GM23248 (cell line): ENCODE measurements around the gene MYL7. TPM values are rescaled to one million over a fixed set of nuclear protein-coding genes. Genes with fewer than 3 reads are reported as not detected.

Experiments used
- DNase-seq: peaks from one replicate; pipeline ENCODE4 v3.0.0-alpha.2; 2015
- H2AFZ ChIP-seq: fragments of 200-600 bp; sonication (generic); 2 replicates; pipeline ENCODE4 v1.6.1; 2016; ENCODE audit warnings: antibody characterized with exemption
- H3F3A ChIP-seq: fragments of 200-600 bp; sonication (generic); 2 replicates; pipeline ENCODE4 v1.6.1; 2016; ENCODE audit warnings: mild to moderate bottlenecking, antibody characterized with exemption, mixed run types; ENCODE audit not compliant: insufficient read depth
- H3K27ac ChIP-seq: fragments of 200-600 bp; sonication (generic); 2 replicates; pipeline ENCODE4 v1.5.1; 2016; ENCODE audit warnings: mild to moderate bottlenecking
- H3K27me3 ChIP-seq: fragments of 200-600 bp; sonication (generic); replicated peaks from 2 replicates; pipeline ENCODE4 v1.6.1; 2016; ENCODE audit warnings: mild to moderate bottlenecking; ENCODE audit not compliant: insufficient read depth
- H3K36me3 ChIP-seq: fragments of 200-600 bp; sonication (generic); 2 replicates; pipeline ENCODE4 v1.6.1; 2016; ENCODE audit warnings: low read depth, mild to moderate bottlenecking
- H3K4me1 ChIP-seq: fragments of 200-600 bp; sonication (generic); 2 replicates; pipeline ENCODE4 v1.6.1; 2016; ENCODE audit warnings: mild to moderate bottlenecking; ENCODE audit not compliant: insufficient read depth
- H3K4me2 ChIP-seq: fragments of 200-600 bp; sonication (generic); one replicate; pipeline ENCODE4 v1.6.1; 2016; ENCODE audit warnings: mild to moderate bottlenecking; ENCODE audit not compliant: unreplicated experiment
- H3K4me3 ChIP-seq: fragments of 200-600 bp; sonication (generic); 2 replicates; pipeline ENCODE4 v1.5.1; 2016; ENCODE audit warnings: mild to moderate bottlenecking
- H3K79me2 ChIP-seq: fragments of 200-600 bp; sonication (generic); 2 replicates; pipeline ENCODE4 v1.6.1; 2016; ENCODE audit warnings: mild to moderate bottlenecking; ENCODE audit not compliant: insufficient read depth
- H3K9ac ChIP-seq: fragments of 200-600 bp; sonication (generic); 2 replicates; pipeline ENCODE4 v1.6.1; 2016; ENCODE audit warnings: mild to moderate bottlenecking
- H3K9me2 ChIP-seq: fragments of 200-600 bp; sonication (generic); 2 replicates; pipeline ENCODE4 v1.6.1; 2016; ENCODE audit warnings: mixed run types, mild to moderate bottlenecking, moderate library complexity; ENCODE audit not compliant: insufficient read depth
- H3K9me3 ChIP-seq: fragments of 200-600 bp; sonication (generic); one replicate; pipeline ENCODE4 v1.6.1; 2017; ENCODE audit warnings: low read depth
- H4K20me1 ChIP-seq: fragments of 200-600 bp; sonication (generic); 2 replicates; pipeline ENCODE4 v1.6.0; 2016; ENCODE audit not compliant: insufficient read depth
- EZH2 ChIP-seq: fragments of 200-600 bp; sonication (generic); IDR thresholded peaks from 2 replicates; pipeline ENCODE4 v1.6.1; 2018; ENCODE audit warnings: antibody characterized with exemption, mild to moderate bottlenecking; ENCODE audit not compliant: insufficient read depth, poor library complexity, severe bottlenecking
- EZH2phosphoT487 ChIP-seq: fragments of 200-600 bp; sonication (generic); IDR thresholded peaks from 2 replicates; pipeline ENCODE4 v1.6.1; 2018; ENCODE audit warnings: antibody characterized with exemption, moderate library complexity, mild to moderate bottlenecking, low read depth; ENCODE audit not compliant: insufficient read depth
- WGBS, 2 experiments: methylation state at CpG; one replicate each; pipeline ENCODE4 v1.1.6; 2015 to 2017; ENCODE audit warnings: low lambda C conversion rate in 2 of 2, low coverage in 1 of 2; ENCODE audit errors: missing lambda C conversion rate in 2 of 2; 5-methylcytosine and 5-hydroxymethylcytosine counted together
- in situ Hi-C: fragments of 300-500 bp; cut with MboI; formaldehyde crosslinking; loops from 2 replicates; pipeline ENCODE4 v1.15.0; 2020
- polyA plus RNA-seq: library from polyadenylated mRNA; unstranded; fragments of >200 nt; fragmentation: Nextera tagmentation; extraction: Ambion mirVana; gene quantifications from 2 replicates; pipeline ENCODE4 v1.2.1, GENCODE V29; 2016
- total RNA-seq: library from RNA; depleted of rRNA; stranded (reverse); fragments of >200 nt; shearing (Covaris generic); gene quantifications from 2 replicates; pipeline ENCODE4 v1.2.3, GENCODE V29; 2014; rRNA removed

The MYL7 gene
- total RNA-seq (not detected in 2 replicates), polyA plus RNA-seq (1.7 TPM in 1 of 2 replicates, not detected in the other)

DNA sequence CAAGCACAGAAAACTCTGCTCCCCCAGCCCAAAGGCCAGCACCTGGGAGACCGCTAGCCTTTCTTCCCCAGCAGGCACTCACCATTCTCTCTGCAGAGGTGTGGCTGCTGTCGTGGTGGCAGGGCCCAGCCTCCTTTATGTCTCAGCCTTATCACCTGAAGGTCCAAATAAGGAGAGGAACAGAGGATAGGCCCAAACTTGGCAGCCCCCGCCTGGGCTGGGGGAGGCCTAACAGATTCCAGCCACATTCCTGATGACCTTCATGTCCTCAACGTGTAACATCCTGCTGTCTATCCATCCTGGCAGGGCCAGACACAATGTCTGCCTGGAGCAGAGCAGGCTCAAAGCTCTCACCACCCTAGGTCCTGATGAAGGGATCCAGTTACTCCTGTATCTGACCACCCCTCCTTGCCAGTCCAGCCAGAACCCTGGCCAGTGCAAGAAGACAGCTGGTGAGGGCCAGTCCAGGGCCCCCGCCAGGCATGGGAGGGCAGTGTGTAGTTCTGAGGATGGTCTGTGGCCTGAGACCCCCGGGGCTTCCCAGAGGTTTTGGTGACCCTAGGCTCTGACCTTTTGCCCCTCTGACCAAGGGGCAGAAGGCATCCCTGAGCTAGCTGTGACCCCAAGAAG, at the start of gene MYL7:
TSS of gene MYL7 (minus strand) at position 112 of the 630 bp plus-strand sequence. CDS start at position 85, 27 bp downstream.
- no peak within 1 kb of the TSS for H2AFZ ChIP-seq
- 82 to 89% methylated on average over 6 of the region's 6 CpGs for whole genome bisulfite sequencing, 2 experiments
- no peaks in the 10 kb centered on the region for H3K79me2 ChIP-seq
- in situ Hi-C loops = no loop called here
- no peaks in the 10 kb centered on the region for H3K27me3 ChIP-seq
- DNase-seq = no peak
- no peak within 1 kb of the TSS for H3K9ac ChIP-seq
- H3F3A ChIP-seq = 0 out of 2 replicates have a peak, but pooled peaks cover 11% of the 10 kb centered on the region
- H3K27ac ChIP-seq = no peak within 1 kb of the TSS
- H3K4me2 ChIP-seq = no peak within 1 kb of the TSS
- no peaks in the 10 kb centered on the region for H3K9me3 ChIP-seq
- H4K20me1 ChIP-seq = no peaks in the 10 kb centered on the region
- no peaks in the 10 kb centered on the region for H3K36me3 ChIP-seq
- no peaks in the 10 kb centered on the region for H3K4me1 ChIP-seq
- H3K9me2 ChIP-seq = no peaks in the 10 kb centered on the region
- H3K4me3 ChIP-seq = no peak within 1 kb of the TSS
- TF ChIP-seq EZH2 (no peak), EZH2phosphoT487 (no peak)

DNA sequence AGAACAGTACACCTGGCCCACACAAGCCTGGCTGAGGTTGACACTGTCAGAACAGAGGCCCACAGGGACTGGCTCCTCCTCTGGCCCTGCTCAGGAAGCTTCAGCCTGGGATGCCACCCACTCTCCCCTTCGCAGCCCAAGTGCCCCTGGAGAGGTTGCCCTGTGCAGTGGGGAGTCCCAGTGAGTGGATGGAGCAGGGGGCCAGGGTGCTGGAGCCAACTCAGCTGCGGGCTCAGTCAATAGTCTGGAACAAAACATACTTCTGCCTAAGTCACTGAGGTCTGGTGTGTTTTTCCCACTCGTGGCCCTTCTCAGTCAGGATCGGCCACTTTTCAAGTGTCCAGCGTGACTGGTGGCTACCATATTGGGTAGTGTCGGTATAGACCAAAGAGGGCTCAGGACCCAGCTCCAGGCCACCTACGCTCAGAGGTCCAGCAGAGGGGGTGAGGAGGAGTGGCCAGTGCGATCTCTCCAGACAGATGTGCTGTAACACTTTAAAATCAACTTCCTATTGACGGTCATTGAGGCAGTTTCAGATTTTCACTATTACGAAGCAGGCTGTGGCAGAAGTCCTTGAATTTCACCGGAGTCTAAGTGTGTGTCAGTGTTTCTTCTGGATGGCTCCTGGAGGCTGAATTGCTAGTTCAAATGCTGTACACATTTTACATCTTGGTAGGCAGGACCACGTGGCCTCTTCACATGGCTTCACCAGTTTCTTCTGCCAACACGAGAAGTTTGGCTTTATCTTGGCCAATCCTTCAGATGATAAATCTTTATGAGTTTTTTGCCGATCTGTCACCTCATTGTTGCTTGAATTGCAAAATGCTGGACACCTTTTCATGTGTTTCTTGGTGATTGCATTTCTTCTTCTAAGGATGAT, 49.1 kb upstream of the MYL7 start:
- H3K4me2 ChIP-seq = no peak overlapping the region
- H3K9me3 ChIP-seq = no peaks in the 10 kb centered on the region
- no peak overlapping the region for H3K27ac ChIP-seq
- in situ Hi-C loops = loop anchor here (10.0 kb wide), 1 partner anchor 115 kb away; no protein-coding TSS in a partner anchor
- no peaks in the 10 kb centered on the region for H3K79me2 ChIP-seq
- H3K4me3 ChIP-seq = no peak overlapping the region
- no peaks in the 10 kb centered on the region for H4K20me1 ChIP-seq
- H3K36me3 ChIP-seq = no peaks in the 10 kb centered on the region
- H3K9ac ChIP-seq = no peak overlapping the region
- H3K27me3 ChIP-seq = no peaks in the 10 kb centered on the region
- TF ChIP-seq EZH2 = no peak
- no peak for TF ChIP-seq EZH2phosphoT487
- no peak overlapping the region for H2AFZ ChIP-seq
- WGBS, 2 experiments = 68% methylated on average over 14 of the region's 14 CpGs
- H3K4me1 ChIP-seq = peaks cover 2% of the 10 kb centered on the region; the same call in 1 of the 2 replicates
- 0 out of 2 replicates have a peak, but pooled peaks cover under 1% of the 10 kb centered on the region for H3F3A ChIP-seq
- H3K9me2 ChIP-seq = no peaks in the 10 kb centered on the region
- DNase-seq = no peak

GRCh38 chr7:44189286-44189992, 48.3 kb upstream of the MYL7 start, which contains the start of gene GCK:
TSS of gene GCK (minus strand) at chr7:44189439. CDS start at chr7:44188953, 486 bp downstream.
- Histone ChIP-seq H3K4me3 (no peak within 1 kb of the TSS), H3K4me2 (no peak within 1 kb of the TSS), H3K79me2 (no peaks in the 10 kb centered on the region), H3K9me3 (no peaks in the 10 kb centered on the region), H3K27ac (no peak within 1 kb of the TSS), H3K27me3 (no peaks in the 10 kb centered on the region), H3K9me2 (no peaks in the 10 kb centered on the region), H4K20me1 (no peaks in the 10 kb centered on the region), H3K36me3 (no peaks in the 10 kb centered on the region), H2AFZ (no peak within 1 kb of the TSS), H3K4me1 (peaks cover 9% of the 10 kb centered on the region), H3K9ac (no peak within 1 kb of the TSS), H3F3A (peaks cover 7% of the 10 kb centered on the region)
- no peak for DNase-seq
- in situ Hi-C loops = no loop called here
- 72 to 77% methylated on average over 11 of the region's 11 CpGs for WGBS, 2 experiments
- TF ChIP-seq EZH2 (no peak), EZH2phosphoT487 (no peak)
